Heart right ventricle (tissue), 16 donors: ENCODE measurements around the gene NT5M. TPM values are rescaled to one million over a fixed set of nuclear protein-coding genes. Genes with fewer than 3 reads are reported as not detected.
A peak's percentile ranks its signal among the peaks of the same experiment; 100 is the strongest.

Source experiments
- ATAC-seq, 8 donors: fragments of 200-7000 bp; cut with Tn5 transposase; one replicate each; pipeline ENCODE4 v1.9.1; 2020; ENCODE audit warnings: mild to moderate bottlenecking in 8 of 8, moderate library complexity in 8 of 8, moderate number of reproducible peaks in 1 of 8
- DNase-seq, 2 donors: peaks; one replicate each; pipeline ENCODE4 v3.0.0-alpha.2; 2020
- H3K27ac ChIP-seq, 10 donors: fragments of 200-600 bp; sonication (generic) in 2 of 10; one replicate each; pipeline versions ENCODE4 v1.5.0 to v1.8.0; 2020 to 2022; ENCODE audit warnings: mild to moderate bottlenecking in 3 of 10
- H3K27me3 ChIP-seq, 7 donors: fragments of 200-600 bp; one replicate each; pipeline ENCODE4 v1.8.0; 2021 to 2022; ENCODE audit warnings: mild to moderate bottlenecking in 2 of 7
- H3K36me3 ChIP-seq, 9 donors: fragments of 200-600 bp; sonication (generic) in 1 of 9; one replicate each; pipeline versions ENCODE4 v1.5.0 to v1.8.0; 2020 to 2022; ENCODE audit warnings: mild to moderate bottlenecking in 2 of 9
- H3K4me1 ChIP-seq, 9 donors: fragments of 200-600 bp; sonication (generic) in 1 of 9; one replicate each; pipeline versions ENCODE4 v1.5.0 to v1.8.0; 2020 to 2022; ENCODE audit warnings: mild to moderate bottlenecking in 4 of 9
- H3K4me3 ChIP-seq, 10 donors: fragments of 200-600 bp; sonication (generic) in 2 of 10; one replicate each; pipeline versions ENCODE4 v1.5.0 to v1.8.0; 2020 to 2022; ENCODE audit warnings: mild to moderate bottlenecking in 7 of 10, moderate library complexity in 2 of 10
- H3K9me3 ChIP-seq, 11 donors: fragments of 200-600 bp in 10 of 11; sonication (generic) in 2 of 11; one replicate each; pipeline versions ENCODE4 v1.5.0 to v1.8.0; 2013 to 2022; ENCODE audit warnings: mild to moderate bottlenecking in 2 of 11, control low read depth in 1 of 11, moderate library complexity in 1 of 11
- WGBS, 2 donors: extraction: QIAGEN DNeasy Blood & Tissue Kit; methylation state at CpG; one replicate each; pipeline ENCODE4 v1.1.7; 2013; ENCODE audit warnings: inconsistent platforms in 1 of 2; 5-methylcytosine and 5-hydroxymethylcytosine counted together
- intact Hi-C, 10 donors: fragments of 100-400 bp; cut with DNase I; formaldehyde crosslinking; loops; one replicate each; pipeline versions ENCODE4 v1.11.1 to v1.14.2; 2022
- polyA plus RNA-seq, 2 donors: library from polyadenylated mRNA; stranded (reverse); fragments of 200-250 nt; gene quantifications; one replicate each; pipeline ENCODE4 v1.2.3, GENCODE V29; 2013
- total RNA-seq, 10 donors: library from RNA; stranded (reverse); fragmentation: NEBNext Ultra II Directional in 3 of 10; extraction: Animal tissue kit (Norgen Biotek cat#: 25700) in 3 of 10; gene quantifications; one replicate each; pipeline versions ENCODE4 v1.2.1 to v1.2.4, GENCODE V29; 2021 to 2023
- TF ChIP-seq, protein P1 (sequence below), 9 donors: fragments of 200-600 bp; sonication (generic) in 2 of 9; IDR thresholded peaks; one replicate each; pipeline versions ENCODE4 v1.5.0 to v1.8.0; 2021 to 2022; ENCODE audit warnings: antibody characterized with exemption in 9 of 9, mild to moderate bottlenecking in 5 of 9, moderate library complexity in 1 of 9
- donor health status: Arrhythmogenic right ventricular cardiomyopathy.
- donor health status: ischemic (EF 13 %, LVEDD 7.1; RV severe dilation, severe dysfunction).
- donor health status: healthy with polysubstance abuse.
- donor health status: DM: no; HTN: yes; CAD: no.
- donor health status: DM: no; HTN: no; CAD: no.
- donor health status: ischemic (EF 25% LVEDD 6.9; RV normal size, moderate dysfunction).
- donor health status: ischemic (EF 25% LVEDD 5.7; RV mildly dilated, moderate dysfunction).
- donor health status: healthy.
- donor health status: DM: yes; HTN: yes; CAD: no.
- donor health status: Ischemic cardiomyopathy.
- donor health status: ischemic (EF 35%, LVEDD 5.7; RV mildly dilated, moderate dysfunction).
- donor health status: nonischemic (EF 11% LVEDD 7.7; RV severe dilation, severe dysfunction).
- donor health status: DM: yes; HTN: yes; CAD: no.
- donor health status: PGD.
- donor health status: ischemic (EF 29% LVEDD 5.4; RV normal size, mild dysfunction).
- donor health status: nonischemic (EF 23%, LVEDD 6.1; RV moderate dilation, normal function).

NT5M gene
- total and polyA plus RNA-seq, 12 donors, result 4.9 to 15.8 (median 9.8) TPM

DNA sequence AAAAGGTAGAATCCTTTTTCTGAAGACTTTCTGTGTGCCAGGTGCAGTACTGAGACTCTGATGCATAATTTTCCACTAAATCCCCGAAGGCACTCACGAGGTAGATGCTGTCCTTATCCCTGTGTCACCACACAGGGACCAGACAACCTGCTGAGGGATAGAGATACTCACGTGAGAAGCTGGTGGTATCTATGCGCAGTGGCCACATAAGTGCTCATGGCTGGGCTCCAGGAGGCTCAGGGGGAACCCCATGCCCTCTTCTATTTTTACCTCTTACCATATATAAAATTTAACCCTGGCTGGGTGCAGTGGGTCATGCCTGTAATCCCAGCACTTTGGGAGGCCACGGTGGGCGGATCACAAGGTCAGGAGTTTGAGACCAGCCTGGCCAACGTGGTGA, 38.3 kb downstream of the NT5M start:
- TF ChIP-seq, protein P1, sequence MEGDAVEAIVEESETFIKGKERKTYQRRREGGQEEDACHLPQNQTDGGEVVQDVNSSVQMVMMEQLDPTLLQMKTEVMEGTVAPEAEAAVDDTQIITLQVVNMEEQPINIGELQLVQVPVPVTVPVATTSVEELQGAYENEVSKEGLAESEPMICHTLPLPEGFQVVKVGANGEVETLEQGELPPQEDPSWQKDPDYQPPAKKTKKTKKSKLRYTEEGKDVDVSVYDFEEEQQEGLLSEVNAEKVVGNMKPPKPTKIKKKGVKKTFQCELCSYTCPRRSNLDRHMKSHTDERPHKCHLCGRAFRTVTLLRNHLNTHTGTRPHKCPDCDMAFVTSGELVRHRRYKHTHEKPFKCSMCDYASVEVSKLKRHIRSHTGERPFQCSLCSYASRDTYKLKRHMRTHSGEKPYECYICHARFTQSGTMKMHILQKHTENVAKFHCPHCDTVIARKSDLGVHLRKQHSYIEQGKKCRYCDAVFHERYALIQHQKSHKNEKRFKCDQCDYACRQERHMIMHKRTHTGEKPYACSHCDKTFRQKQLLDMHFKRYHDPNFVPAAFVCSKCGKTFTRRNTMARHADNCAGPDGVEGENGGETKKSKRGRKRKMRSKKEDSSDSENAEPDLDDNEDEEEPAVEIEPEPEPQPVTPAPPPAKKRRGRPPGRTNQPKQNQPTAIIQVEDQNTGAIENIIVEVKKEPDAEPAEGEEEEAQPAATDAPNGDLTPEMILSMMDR (IDR thresholded peaks at IDR 0.05), result no peak
- DNase-seq, result no peak
- Histone ChIP-seq H3K27ac (no peak overlapping the region), H3K27me3 (no peaks in the 10 kb centered on the region), H3K9me3 (no peaks in the 10 kb centered on the region), H3K36me3 (no peaks in the 10 kb centered on the region), H3K4me1 (no peaks in the 10 kb centered on the region), H3K4me3 (no peak overlapping the region)
- intact Hi-C loops, result no loop called here
- peak in 6 of 8 donors; percentile 30 to 47 (median 39) for ATAC-seq
- WGBS, 2 donors, result 53 to 71% methylated on average over 7 of the region's 7 CpGs

DNA sequence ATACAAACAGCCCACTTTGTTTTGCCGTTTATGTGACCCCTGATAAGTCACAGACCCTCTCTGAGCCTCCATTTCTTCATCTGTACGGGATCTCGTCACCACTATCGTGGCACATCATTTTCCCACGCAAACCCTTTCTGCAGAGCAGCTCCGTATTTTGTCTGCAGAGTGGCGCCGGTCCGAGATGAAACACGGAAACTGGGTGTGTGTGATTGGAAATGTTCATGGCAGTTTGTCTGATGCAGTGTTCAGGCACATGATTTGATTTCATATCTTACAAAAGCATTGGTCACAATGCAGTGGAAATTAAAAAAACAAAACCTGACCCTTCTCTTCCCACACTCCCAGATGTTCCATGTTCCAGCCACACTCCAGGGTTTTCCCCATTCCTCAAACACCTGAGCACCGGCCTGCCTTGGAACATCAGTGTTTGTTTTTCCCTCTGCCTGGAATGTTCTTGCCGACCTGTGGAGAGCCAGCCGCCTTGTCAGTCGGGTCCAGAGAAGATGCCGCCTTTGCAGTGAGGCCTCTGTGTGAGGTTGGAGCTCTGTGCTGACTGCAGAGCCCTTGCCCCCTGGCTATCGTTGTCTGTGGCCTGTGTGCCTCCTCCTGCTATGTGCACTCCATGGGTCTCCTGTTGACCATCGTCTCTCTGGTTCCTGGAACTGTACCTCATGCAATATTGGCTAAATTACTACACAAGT, 39.2 kb downstream of the NT5M start:
- no peaks in the 10 kb centered on the region for H3K27me3 ChIP-seq
- no peak overlapping the region for H3K27ac ChIP-seq
- no peak overlapping the region for H3K4me3 ChIP-seq
- WGBS, 2 donors, result 81% methylated on average over 17 of the region's 17 CpGs
- DNase-seq (no peak), ATAC-seq (no peak)
- TF ChIP-seq, protein P1 (IDR thresholded peaks at IDR 0.05), result no peak
- no peaks in the 10 kb centered on the region for H3K9me3 ChIP-seq
- intact Hi-C loops, result no loop called here
- H3K36me3 ChIP-seq, result no peaks in the 10 kb centered on the region
- H3K4me1 ChIP-seq, result no peaks in the 10 kb centered on the region

DNA sequence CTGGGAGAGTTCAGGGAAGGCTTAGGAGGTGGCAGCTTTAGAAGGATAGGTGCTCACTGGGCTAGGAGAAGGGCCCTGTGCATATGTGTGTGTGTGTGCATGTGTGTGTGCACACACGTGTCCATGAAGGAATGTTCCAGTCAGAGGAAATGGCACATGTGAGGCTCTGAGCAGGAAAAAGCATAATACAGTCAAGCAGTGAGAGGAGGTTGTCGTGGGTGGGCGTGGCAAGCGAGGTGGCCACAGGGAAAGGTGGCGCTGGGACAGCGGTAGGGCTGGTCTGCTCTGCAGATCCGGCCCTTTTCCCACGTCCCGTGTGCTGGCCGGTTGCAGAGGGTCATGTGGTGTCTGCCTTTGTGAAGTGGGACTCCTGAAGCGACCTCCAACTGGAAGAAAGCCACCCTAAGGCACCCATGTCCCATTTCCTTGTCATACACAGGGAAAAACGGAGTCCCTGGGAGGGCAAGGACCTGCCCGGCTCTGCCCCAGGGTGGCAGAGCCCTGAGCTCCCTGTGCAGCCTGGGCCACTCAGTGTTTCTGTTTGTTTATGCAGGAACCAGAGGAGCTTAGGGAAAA, 40.1 kb downstream of the NT5M start:
- ATAC-seq, result peak in 1 of 8 donors; percentile 13
- Histone ChIP-seq H3K9me3 (no peaks in the 10 kb centered on the region), H3K4me3 (no peak overlapping the region), H3K27ac (no peak overlapping the region), H3K36me3 (no peaks in the 10 kb centered on the region), H3K27me3 (no peaks in the 10 kb centered on the region), H3K4me1 (no peaks in the 10 kb centered on the region)
- DNase-seq, result no peak
- TF ChIP-seq, protein P1 (IDR thresholded peaks at IDR 0.05), result no peak
- intact Hi-C loops, result no loop called here
- 71 to 77% methylated on average over 13 of the region's 13 CpGs for WGBS, 2 donors

DNA sequence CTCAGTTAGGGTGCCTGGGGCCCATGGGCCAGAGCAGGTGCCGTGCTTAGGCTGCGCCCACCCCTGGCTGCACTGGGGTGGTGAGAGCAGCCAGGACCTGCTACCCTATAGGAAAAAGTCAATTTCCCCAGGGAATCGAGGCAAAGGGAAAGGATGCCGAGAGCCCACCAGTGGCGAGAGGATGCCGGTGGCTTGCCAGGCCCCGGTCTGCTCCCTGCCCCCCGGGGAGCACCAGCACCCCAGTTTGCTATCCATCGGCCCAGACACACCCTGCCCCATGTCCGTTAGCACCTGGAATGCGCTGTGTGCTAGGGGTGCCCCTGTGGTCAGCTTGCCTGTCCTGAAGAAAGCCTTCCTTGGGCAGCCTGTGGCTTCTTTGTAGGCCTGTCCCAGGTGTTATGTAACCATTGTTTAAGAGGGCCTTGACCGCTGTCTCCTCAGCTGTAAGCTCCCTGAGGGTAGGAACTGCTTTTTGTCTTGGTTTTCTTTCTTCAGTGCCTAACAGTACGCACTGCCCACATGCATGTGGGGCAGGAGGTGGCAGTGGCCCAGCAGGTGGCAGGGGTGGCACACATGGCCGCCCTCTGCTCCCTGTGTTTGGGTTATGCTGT, 40.8 kb downstream of the NT5M start:
- DNase-seq (no peak), ATAC-seq (peak in 1 of 8 donors; percentile 6)
- Histone ChIP-seq H3K27ac (no peak overlapping the region), H3K4me1 (no peaks in the 10 kb centered on the region), H3K9me3 (no peaks in the 10 kb centered on the region), H3K27me3 (no peaks in the 10 kb centered on the region), H3K4me3 (no peak overlapping the region), H3K36me3 (no peaks in the 10 kb centered on the region)
- TF ChIP-seq, protein P1 (IDR thresholded peaks at IDR 0.05), result no peak
- intact Hi-C loops, result no loop called here
- WGBS, 2 donors, result 95 to 96% methylated on average over 14 of the region's 14 CpGs
